Esophagus muscularis mucosa (tissue), 4 donors: ENCODE data around the gene RNF144A. TPM values are rescaled to one million over a fixed set of nuclear protein-coding genes. Genes with fewer than 3 reads are reported as not detected.

ENCODE experiments used
- DNase-seq: peaks from one replicate; pipeline ENCODE4 v3.0.0-alpha.2; 2017; ENCODE audit errors: extremely low spot score
- H3K27ac ChIP-seq, 4 donors: fragments of 200-600 bp; sonication (generic); replicated peaks in 1 of 4; 1 replicate in 3 of 4; 2 replicates in 1 of 4; pipeline ENCODE4 v1.5.1; 2016 to 2019; ENCODE audit warnings: mild to moderate bottlenecking in 1 of 4
- H3K27me3 ChIP-seq, 4 donors: fragments of 200-600 bp; sonication (generic); one replicate each; pipeline versions ENCODE4 v1.5.1 to v1.6.0; 2016 to 2019
- H3K36me3 ChIP-seq, 4 donors: fragments of 200-600 bp; sonication (generic); one replicate each; pipeline ENCODE4 v1.5.1; 2016 to 2019
- H3K4me1 ChIP-seq, 4 donors: fragments of 200-600 bp; sonication (generic); one replicate each; pipeline ENCODE4 v1.5.1; 2016 to 2019
- H3K4me3 ChIP-seq, 4 donors: fragments of 200-600 bp; sonication (generic); 1 replicate in 2 of 4; 2 replicates in 2 of 4; pipeline ENCODE4 v1.5.1; 2016 to 2019; ENCODE audit warnings: mild to moderate bottlenecking in 4 of 4, moderate library complexity in 1 of 4
- H3K9me3 ChIP-seq, 4 donors: fragments of 200-600 bp; sonication (generic); 1 replicate in 3 of 4; 2 replicates in 1 of 4; pipeline ENCODE4 v1.5.1; 2016 to 2019
- CTCF ChIP-seq, 3 experiments: fragments of 200-600 bp in 2 of 3; fragments of 450-650 bp in 1 of 3; sonication (generic) in 2 of 3; IDR thresholded peaks; one replicate each; pipeline ENCODE4 v1.5.1; 2017 to 2019; ENCODE audit warnings: antibody characterized with exemption in 3 of 3, mild to moderate bottlenecking in 2 of 3, moderate library complexity in 1 of 3
- EP300 ChIP-seq: sonication (generic); formaldehyde crosslinking; IDR thresholded peaks from one replicate; pipeline ENCODE4 v1.6.1; 2017; ENCODE audit warnings: antibody characterized with exemption
- POLR2A ChIP-seq: fragments of 450-650 bp; IDR thresholded peaks from one replicate; pipeline ENCODE4 v1.6.1; 2017; ENCODE audit warnings: antibody characterized with exemption, moderate library complexity, mild to moderate bottlenecking, low read depth
- POLR2AphosphoS5 ChIP-seq, 2 donors: sonication (generic); formaldehyde crosslinking; IDR thresholded peaks; one replicate each; pipeline ENCODE4 v1.6.1; 2017; ENCODE audit warnings: antibody characterized with exemption in 2 of 2
- WGBS: methylation state at CpG from one replicate; pipeline ENCODE4 v1.1.5; 2018; 5-methylcytosine and 5-hydroxymethylcytosine counted together
- intact Hi-C: fragments of 100-400 bp; cut with DNase I; formaldehyde crosslinking; loops from one replicate; pipeline ENCODE4 v1.15.1; 2023
- total RNA-seq, 4 donors: library from RNA; depleted of rRNA; stranded (reverse); fragments of >200 nt; gene quantifications; one replicate each; pipeline versions ENCODE4 v1.1.0 to v1.2.1, GENCODE V29; 2016

RNF144A gene
- total RNA-seq, 4 donors from 2014 or later = 5.4 to 10.8 (median 8.8) TPM

DNA sequence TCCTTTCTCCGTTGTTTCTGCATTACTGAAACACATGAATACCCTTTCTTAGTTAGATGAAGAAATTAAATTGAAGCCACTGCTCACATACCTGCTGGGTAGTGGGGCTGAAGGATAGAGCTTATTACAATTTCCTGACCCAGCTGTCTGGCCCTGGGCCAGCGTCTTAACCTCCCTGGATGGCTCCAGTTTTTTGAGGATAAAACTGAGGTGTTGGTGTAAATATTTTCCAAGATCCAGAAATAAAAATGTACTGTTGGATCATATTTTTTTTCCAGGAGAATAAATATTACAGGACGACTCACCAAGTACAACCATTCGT is 3.5 kb downstream of the RNF144A start:
- Histone ChIP-seq H3K9me3 (no peaks in the 10 kb centered on the region), H3K27ac (no peak overlapping the region), H3K27me3 (no peaks in the 10 kb centered on the region), H3K4me3 (no peak overlapping the region), H3K4me1 (peaks cover 30 to 50% (median 38%) of the 10 kb centered on the region in 4 donors), H3K36me3 (no peaks in the 10 kb centered on the region)
- WGBS = 72% methylated on average over 4 of the region's 4 CpGs
- TF ChIP-seq POLR2A (no peak), CTCF (IDR thresholded peaks at IDR 0.05) (no peak), EP300 (no peak), POLR2AphosphoS5 (IDR thresholded peaks at IDR 0.05) (no peak)
- DNase-seq = no peak
- intact Hi-C loops = no loop called here

DNA sequence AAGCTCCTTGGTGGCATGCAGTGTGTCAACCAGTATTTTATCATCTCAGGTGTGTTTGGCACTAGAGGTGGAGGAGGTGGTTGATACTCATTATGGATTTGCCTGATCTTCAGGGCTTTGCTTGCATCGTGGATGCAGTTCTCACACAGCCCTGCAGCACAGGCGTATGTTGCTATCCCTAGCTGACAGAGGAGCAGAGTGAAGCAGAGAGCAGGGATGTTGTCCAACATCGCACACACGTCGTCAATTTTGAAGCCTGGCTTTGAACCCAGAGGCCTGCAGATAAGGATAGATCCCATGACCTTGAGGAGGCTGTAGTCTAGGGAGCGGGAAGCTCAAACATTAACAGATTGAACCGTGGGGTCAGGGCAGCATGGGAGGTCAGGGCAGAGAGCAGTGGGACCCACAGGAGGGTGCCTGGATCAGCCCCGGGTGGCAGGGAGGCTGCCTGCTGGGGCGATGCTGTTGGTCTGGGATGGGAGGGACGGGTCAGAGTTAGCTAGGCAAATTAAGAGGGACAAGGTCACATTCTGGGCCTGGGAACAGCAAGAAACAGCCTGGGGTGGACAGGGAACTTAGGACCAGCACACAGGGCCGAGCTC is 4.2 kb downstream of the RNF144A start:
- no peak for DNase-seq
- no peak for TF ChIP-seq CTCF (IDR thresholded peaks at IDR 0.05)
- TF ChIP-seq POLR2AphosphoS5 (IDR thresholded peaks at IDR 0.05) = no peak
- no peak for TF ChIP-seq POLR2A
- no peak for TF ChIP-seq EP300
- no peak overlapping the region for H3K4me3 ChIP-seq
- 76% methylated on average over 11 of the region's 11 CpGs for WGBS
- H3K4me1 ChIP-seq = peaks cover 32 to 55% (median 42%) of the 10 kb centered on the region in 4 donors
- H3K27ac ChIP-seq = no peak overlapping the region
- no peaks in the 10 kb centered on the region for H3K9me3 ChIP-seq
- no peaks in the 10 kb centered on the region for H3K36me3 ChIP-seq
- no peaks in the 10 kb centered on the region for H3K27me3 ChIP-seq
- intact Hi-C loops = no loop called here

DNA sequence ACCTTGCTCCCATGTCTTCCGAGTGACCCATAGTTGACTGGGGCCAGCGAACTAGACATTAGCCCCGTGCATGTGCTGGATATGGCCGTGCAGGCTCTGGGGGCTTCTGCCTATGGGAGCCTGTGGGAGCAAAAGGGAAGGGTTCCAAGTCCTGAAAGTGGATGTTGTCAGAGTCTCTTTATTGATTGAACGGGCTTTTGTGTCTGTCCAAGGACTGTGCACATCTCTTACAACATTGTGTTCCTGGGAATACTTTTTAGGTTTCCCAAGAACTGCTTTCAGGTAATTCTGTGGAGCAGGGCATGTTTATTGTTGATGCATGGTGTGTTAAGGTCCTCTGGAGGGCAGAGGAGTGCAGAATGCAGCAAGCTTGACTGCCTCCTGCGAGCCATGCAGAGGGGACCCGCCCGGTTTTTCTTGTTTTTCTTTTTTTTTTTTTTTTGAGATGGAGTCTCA is 5.0 kb downstream of the RNF144A start:
- Histone ChIP-seq H3K4me1 (peaks cover 33 to 59% (median 45%) of the 10 kb centered on the region in 4 donors), H3K9me3 (no peaks in the 10 kb centered on the region), H3K27me3 (no peaks in the 10 kb centered on the region), H3K4me3 (no peak overlapping the region), H3K27ac (no peak overlapping the region), H3K36me3 (no peaks in the 10 kb centered on the region)
- TF ChIP-seq POLR2AphosphoS5 (IDR thresholded peaks at IDR 0.05) = no peak
- no peak for TF ChIP-seq EP300
- no peak for TF ChIP-seq POLR2A
- TF ChIP-seq CTCF (IDR thresholded peaks at IDR 0.05) = no peak
- intact Hi-C loops = no loop called here
- WGBS = 84% methylated on average over 8 of the region's 8 CpGs
- no peak for DNase-seq

- TF ChIP-seq POLR2AphosphoS5 (IDR thresholded peaks at IDR 0.05) (no peak), EP300 (no peak), CTCF (IDR thresholded peaks at IDR 0.05) (no peak), POLR2A (no peak)
- Histone ChIP-seq H3K4me3 (no peak overlapping the region), H3K4me1 (peaks cover 31 to 64% (median 42%) of the 10 kb centered on the region in 4 donors), H3K27me3 (no peaks in the 10 kb centered on the region), H3K9me3 (no peaks in the 10 kb centered on the region), H3K36me3 (no peaks in the 10 kb centered on the region), H3K27ac (no peak overlapping the region)
- intact Hi-C loops = no loop called here
- DNase-seq = no peak
- WGBS = 73% methylated on average over 10 of the region's 10 CpGs
These were observed 6.1 kb downstream of the RNF144A start for GRCh38 chr2:6923319-6923718.
